SK-N-SH (cell line): ENCODE data around the gene ZNF22. TPM values are rescaled to one million over a fixed set of nuclear protein-coding genes. Genes with fewer than 3 reads are reported as not detected.

Experiments
- CTCF ChIA-PET: fragments of 300-600, 350-600 bp; formaldehyde crosslinking; extraction: SDS; loops from one replicate; lab custom pipeline; 2021; lab: Yijun Ruan, JAX
- POLR2A ChIA-PET: fragments of 350-600 bp; sonication (Branson Sonifier 250); formaldehyde crosslinking; extraction: SDS; loops from one replicate; lab custom pipeline; 2020; ENCODE audit warnings: antibody characterized with exemption, inconsistent platforms; lab: Yijun Ruan, JAX
- DNase-seq: peaks from one replicate; pipeline ENCODE4 v3.0.0; 2012
- H2AFZ ChIP-seq: fragments of 200-600 bp; sonication (generic); 2 replicates; pipeline ENCODE4 v1.8.1; 2016; ENCODE audit warnings: antibody characterized with exemption, mild to moderate bottlenecking, low read depth
- H3F3A ChIP-seq: fragments of 200-600 bp; sonication (generic); replicated peaks from 2 replicates; pipeline ENCODE3; 2016; ENCODE audit warnings: antibody characterized with exemption, mild to moderate bottlenecking; ENCODE audit not compliant: insufficient read depth
- H3K27ac ChIP-seq, 2 experiments: fragments of 200-500 bp in 1 of 2; fragments of 200-600 bp in 1 of 2; sonication (Bioruptor generic) in 1 of 2; sonication (generic), shearing (Covaris generic) in 1 of 2; 2 replicates each; pipeline versions ENCODE4 v1.5.1 to v1.6.1; 2014 to 2016; ENCODE audit warnings: low read depth in 2 of 2, inconsistent platforms in 1 of 2, low read length in 1 of 2, mild to moderate bottlenecking in 1 of 2, mixed read lengths in 1 of 2
- H3K27me3 ChIP-seq: fragments of 200-600 bp; sonication (generic), shearing (Covaris generic); 2 replicates; pipeline ENCODE4 v1.6.1; 2016; ENCODE audit warnings: mixed run types; ENCODE audit not compliant: insufficient read depth
- H3K36me3 ChIP-seq, 2 experiments: fragments of 200-500 bp in 1 of 2; fragments of 200-600 bp in 1 of 2; sonication (Bioruptor generic) in 1 of 2; sonication (generic) in 1 of 2; replicated peaks in 1 of 2; 2 replicates each; pipeline versions ENCODE3 to v1.5.1; 2014 to 2016; ENCODE audit warnings: low read length in 1 of 2, mild to moderate bottlenecking in 1 of 2; ENCODE audit not compliant: insufficient read depth in 2 of 2, control insufficient read depth in 1 of 2
- H3K4me1 ChIP-seq, 2 experiments: fragments of 200-500 bp in 1 of 2; fragments of 200-600 bp in 1 of 2; sonication (Bioruptor generic) in 1 of 2; sonication (generic), shearing (Covaris generic) in 1 of 2; 2 replicates each; pipeline versions ENCODE4 v1.5.1 to v1.6.1; 2014 to 2016; ENCODE audit warnings: low read depth in 1 of 2, low read length in 1 of 2, mixed run types in 1 of 2; ENCODE audit not compliant: insufficient read depth in 2 of 2, control insufficient read depth in 1 of 2
- H3K4me2 ChIP-seq: fragments of 200-600 bp; sonication (generic), shearing (Covaris generic); 2 replicates; pipeline ENCODE4 v1.6.1; 2017; ENCODE audit warnings: mixed run types
- H3K4me3 ChIP-seq, 2 experiments: fragments of 200-500 bp in 1 of 2; fragments of 200-600 bp in 1 of 2; sonication (Bioruptor generic) in 1 of 2; sonication (generic), shearing (Covaris generic) in 1 of 2; 2 replicates each; pipeline versions ENCODE4 v1.5.1 to v1.8.1; 2014 to 2016; ENCODE audit warnings: low read depth in 2 of 2, inconsistent platforms in 1 of 2, low read length in 1 of 2, mild to moderate bottlenecking in 1 of 2, mixed read lengths in 1 of 2, moderate library complexity in 1 of 2
- H3K79me2 ChIP-seq: fragments of 200-600 bp; sonication (generic); 2 replicates; pipeline ENCODE4 v1.8.1; 2017; ENCODE audit warnings: mild to moderate bottlenecking; ENCODE audit not compliant: insufficient read depth
- H3K9ac ChIP-seq: fragments of 200-600 bp; sonication (generic); 2 replicates; pipeline ENCODE4 v1.6.1; 2017; ENCODE audit warnings: mixed run types
- H3K9me2 ChIP-seq: fragments of 200-600 bp; sonication (generic); 2 replicates; pipeline ENCODE4 v1.6.1; 2017; ENCODE audit warnings: mixed run types
- H3K9me3 ChIP-seq: fragments of 200-600 bp; sonication (generic); 2 replicates; pipeline ENCODE4 v1.6.1; 2017; ENCODE audit warnings: mixed run types, mild to moderate bottlenecking, moderate library complexity
- H4K20me1 ChIP-seq: fragments of 200-600 bp; sonication (generic); 2 replicates; pipeline ENCODE4 v1.6.1; 2017; ENCODE audit warnings: mild to moderate bottlenecking, mixed run types; ENCODE audit not compliant: insufficient read depth
- CHD2 ChIP-seq: fragments of 150-350 bp; IDR thresholded peaks from 2 replicates; pipeline ENCODE4 v1.6.1; 2018; ENCODE audit warnings: low read length; ENCODE audit not compliant: partially characterized antibody
- CTCF ChIP-seq: fragments of 200-600 bp; sonication (generic); IDR thresholded peaks from 2 replicates; pipeline ENCODE4 v1.6.1; 2017; ENCODE audit warnings: antibody characterized with exemption, mild to moderate bottlenecking, moderate library complexity
- EP300 ChIP-seq, 2 experiments: IDR thresholded peaks; 2 replicates each; pipeline versions ENCODE4 v1.4.0 to v1.6.1; 2012; ENCODE audit warnings: borderline replicate concordance in 1 of 2, low read depth in 1 of 2, low read length in 1 of 2
- GABPA ChIP-seq: IDR thresholded peaks from 2 replicates; pipeline ENCODE4 v1.4.0; 2012; ENCODE audit warnings: low read depth, mild to moderate bottlenecking
- IRF3 ChIP-seq: fragments of 150-350 bp; IDR thresholded peaks from 2 replicates; pipeline ENCODE4 v1.6.1; 2016; ENCODE audit warnings: mild to moderate bottlenecking, low read depth, low read length
- MEF2A ChIP-seq: IDR thresholded peaks from 2 replicates; pipeline ENCODE4 v1.4.0; 2012; ENCODE audit warnings: low read depth, borderline replicate concordance
- NFIC ChIP-seq: IDR thresholded peaks from 2 replicates; pipeline ENCODE4 v1.4.0; 2012; ENCODE audit warnings: borderline replicate concordance
- PBX3 ChIP-seq: IDR thresholded peaks from 2 replicates; pipeline ENCODE4; 2012
- RCOR1 ChIP-seq: fragments of 150-350 bp; IDR thresholded peaks from 2 replicates; pipeline ENCODE4 v1.6.1; 2017; ENCODE audit warnings: antibody characterized with exemption, low read length
- RFX5 ChIP-seq: IDR thresholded peaks from 2 replicates; pipeline ENCODE4 v1.6.1; 2012; ENCODE audit warnings: mild to moderate bottlenecking, improper control_type of control experiment, low read length
- RXRA ChIP-seq: IDR thresholded peaks from 2 replicates; pipeline ENCODE4 v1.4.0; 2012; ENCODE audit warnings: low read depth, mild to moderate bottlenecking, borderline replicate concordance
- TAF1 ChIP-seq: IDR thresholded peaks from 2 replicates; pipeline ENCODE4 v1.6.1; 2012; ENCODE audit warnings: low read depth, mild to moderate bottlenecking, low read length, moderate library complexity, borderline replicate concordance
- TCF12 ChIP-seq: IDR thresholded peaks from 2 replicates; pipeline ENCODE4 v1.4.0; 2012
- USF2 ChIP-seq: fragments of 150-350 bp; IDR thresholded peaks from 2 replicates; pipeline ENCODE4 v1.6.1; 2017; ENCODE audit warnings: antibody characterized with exemption, low read length, low read depth, borderline replicate concordance
- YY1 ChIP-seq: IDR thresholded peaks from 2 replicates; pipeline ENCODE4 v1.4.0; 2012; ENCODE audit warnings: low read depth, mild to moderate bottlenecking
- ZBTB33 ChIP-seq: IDR thresholded peaks from 2 replicates; pipeline ENCODE4 v1.4.0; 2012; ENCODE audit warnings: low read depth, borderline replicate concordance
- WGBS: methylation state at CpG from one replicate; pipeline ENCODE4 v1.1.6; 2017; ENCODE audit warnings: low lambda C conversion rate; 5-methylcytosine and 5-hydroxymethylcytosine counted together
- polyA plus RNA-seq, 3 experiments: library from polyadenylated mRNA; depleted of rRNA; stranded (reverse); fragments of >200 nt; gene quantifications; 2 replicates each; pipeline ENCODE4 v1.2.3, GENCODE V29; 2012

Gene ZNF22
- polyA plus RNA-seq, 1 of the 3 experiments (the other 2 are of a cell fraction): 10.2 TPM

GRCh38 chr10:44975431-44976331 is 25.0 kb upstream of the ZNF22 start:
- ChIA-PET CTCF (interaction anchor here (0.9 to 10.6 kb wide), 9 partner anchors 9 to 55 kb away, joined by 3 to 121 read pairs (median 4); no protein-coding TSS in a partner anchor), POLR2A (no interaction called here)
- no peaks in the 10 kb centered on the region for H3K27me3 ChIP-seq
- H3K4me3 ChIP-seq: no peak overlapping the region
- H2AFZ ChIP-seq: no peak overlapping the region
- peaks cover 0 to 10% of the 10 kb centered on the region in 2 experiments for H3K36me3 ChIP-seq
- TF ChIP-seq TCF12: peak; percentile 18; the same call in 1 of the 2 replicates
- TF ChIP-seq RFX5: no peak
- no peak for TF ChIP-seq CHD2
- TF ChIP-seq NFIC: peak; percentile 69
- no peak for TF ChIP-seq RCOR1
- no peak for TF ChIP-seq USF2
- TF ChIP-seq ZBTB33: no peak
- TF ChIP-seq, all 33 proteins: peak for 2
- H4K20me1 ChIP-seq: no peaks in the 10 kb centered on the region
- H3K4me2 ChIP-seq: peak overlapping the region; percentile 61
- H3K79me2 ChIP-seq: peaks cover 8% of the 10 kb centered on the region
- 94% methylated on average over 2 of the region's 10 CpGs for WGBS
- H3K4me1 ChIP-seq: peaks cover 43 to 47% of the 10 kb centered on the region in 2 experiments; a peak in 3 of 4 replicates
- DNase-seq: no peak
- no peak overlapping the region for H3K9ac ChIP-seq
- H3F3A ChIP-seq: peaks cover 6% of the 10 kb centered on the region
- no peak overlapping the region for H3K27ac ChIP-seq
- no peaks in the 10 kb centered on the region for H3K9me2 ChIP-seq
- H3K9me3 ChIP-seq: no peaks in the 10 kb centered on the region

- Histone ChIP-seq H3K79me2 (peaks cover 8% of the 10 kb centered on the region), H4K20me1 (no peaks in the 10 kb centered on the region), H2AFZ (no peak overlapping the region), H3K9me3 (no peaks in the 10 kb centered on the region), H3K36me3 (peaks cover 0 to 4% of the 10 kb centered on the region in 2 experiments), H3K9me2 (no peaks in the 10 kb centered on the region), H3K9ac (peak overlapping the region; percentile 3; the same call in 1 of the 2 replicates), H3F3A (peaks cover 14% of the 10 kb centered on the region), H3K27me3 (no peaks in the 10 kb centered on the region), H3K4me2 (peak overlapping the region; percentile 85), H3K4me3 (peak overlapping the region in 1 of 2 experiments; percentile 61; a peak in 1 of 4 replicates), H3K27ac (no peak overlapping the region), H3K4me1 (peaks cover 48 to 49% of the 10 kb centered on the region in 2 experiments; a peak in 3 of 4 replicates)
- WGBS: 98% methylated on average over 4 of the region's 9 CpGs
- DNase-seq: no peak
- ChIA-PET CTCF (interaction anchor here (0.5 to 10.6 kb wide), 7 partner anchors 8 to 56 kb away, joined by 3 to 121 read pairs (median 4); no protein-coding TSS in a partner anchor), POLR2A (no interaction called here)
- TF ChIP-seq YY1: no peak
- TF ChIP-seq MEF2A: no peak
- TF ChIP-seq GABPA: no peak
- no peak for TF ChIP-seq CTCF
- TF ChIP-seq EP300 (IDR thresholded peaks at IDR 0.05; ENCODE audit: borderline replicate concordance in 1 of 2, low read depth in 1 of 2, low read length in 1 of 2): no peak
- TF ChIP-seq PBX3: no peak
- TF ChIP-seq IRF3: no peak
- no peak for TF ChIP-seq RXRA
- TF ChIP-seq CHD2: no peak
- no peak for TF ChIP-seq TAF1
These were observed 24.1 kb upstream of the ZNF22 start for GRCh38 chr10:44976352-44977198.
